Activated naive CD4-positive, alpha-beta T cell treated with anti-CD3 and anti-CD28 coated beads for 36 hours (primary cell): ENCODE data around the gene CST4. TPM values are rescaled to one million over a fixed set of nuclear protein-coding genes. Genes with fewer than 3 reads are reported as not detected.
"Not testable (repeated sequence)": the region's sequence is repeated elsewhere in the genome, so short reads cannot be mapped to it uniquely, and the experiment has no call there.

Source experiments
- CTCF ChIA-PET: fragments of 350-600 bp; sonication (Branson Sonifier 250); formaldehyde crosslinking; loops from one replicate; lab custom pipeline; 2021; ENCODE audit warnings: antibody characterized with exemption; lab: Charles Lee
- DNase-seq: peaks from one replicate; pipeline ENCODE4 v3.0.0-alpha.2; 2020
- H3K27ac Mint-ChIP-seq: one replicate; pipeline ENCODE4 v1.8.0; 2021; ENCODE audit warnings: mild to moderate bottlenecking, mixed read lengths
- H3K27me3 Mint-ChIP-seq: one replicate; pipeline ENCODE4 v1.8.0; 2021; ENCODE audit warnings: low read depth, mixed read lengths
- H3K36me3 Mint-ChIP-seq: one replicate; pipeline ENCODE4 v1.8.0; 2021; ENCODE audit warnings: low read depth, mixed read lengths
- H3K4me1 Mint-ChIP-seq: one replicate; pipeline ENCODE4 v1.8.0; 2021; ENCODE audit warnings: low read depth, mixed read lengths
- H3K4me3 Mint-ChIP-seq: one replicate; pipeline ENCODE4 v1.8.0; 2021; ENCODE audit warnings: mild to moderate bottlenecking, moderate library complexity, mixed read lengths
- H3K9me3 Mint-ChIP-seq: one replicate; pipeline ENCODE4 v1.8.0; 2021; ENCODE audit warnings: mixed read lengths
- intact Hi-C: fragments of 100-400 bp; cut with micrococcal nuclease; formaldehyde crosslinking; loops from one replicate; pipeline ENCODE4 v1.15.1; 2023
- total RNA-seq, 2 experiments: library from RNA; stranded (reverse); gene quantifications; one replicate each; pipeline ENCODE4 v1.2.3, GENCODE V29; 2021

CST4 gene
- total RNA-seq, result not detected

- H3K4me1 Mint-ChIP-seq, DNase-seq, CTCF ChIA-PET, intact Hi-C loops, H3K4me3 Mint-ChIP-seq, H3K36me3 Mint-ChIP-seq, H3K9me3 Mint-ChIP-seq, H3K27ac Mint-ChIP-seq, H3K27me3 Mint-ChIP-seq: not testable (repeated sequence)
Measured at GRCh38 chr20:23688684-23689398, at the start of gene CST4. Gene CST4 (minus strand): TSS chr20:23689038. CDS start chr20:23688969, 69 bp downstream.

- CTCF ChIA-PET, H3K4me3 Mint-ChIP-seq, H3K4me1 Mint-ChIP-seq, H3K27ac Mint-ChIP-seq, DNase-seq, intact Hi-C loops, H3K9me3 Mint-ChIP-seq, H3K36me3 Mint-ChIP-seq: not testable (repeated sequence)
- peaks cover 20% of the 10 kb centered on the region for H3K27me3 Mint-ChIP-seq
Measured at GRCh38 chr20:23735391-23735790, 46.6 kb upstream of the CST4 start.

GRCh38 chr20:23734949-23735348 is 46.1 kb upstream of the CST4 start:
- H3K9me3 Mint-ChIP-seq, H3K4me1 Mint-ChIP-seq, H3K27ac Mint-ChIP-seq, CTCF ChIA-PET, DNase-seq, intact Hi-C loops, H3K36me3 Mint-ChIP-seq, H3K4me3 Mint-ChIP-seq: not testable (repeated sequence)
- peaks cover 20% of the 10 kb centered on the region for H3K27me3 Mint-ChIP-seq

- H3K9me3 Mint-ChIP-seq, H3K4me1 Mint-ChIP-seq, H3K4me3 Mint-ChIP-seq, CTCF ChIA-PET, H3K27ac Mint-ChIP-seq, H3K36me3 Mint-ChIP-seq, intact Hi-C loops, DNase-seq: not testable (repeated sequence)
- H3K27me3 Mint-ChIP-seq, result peaks cover 20% of the 10 kb centered on the region
Measured at GRCh38 chr20:23734440-23734839, 45.6 kb upstream of the CST4 start.

GRCh38 chr20:23727016-23727415 is 38.2 kb upstream of the CST4 start:
- Mint-ChIP-seq H3K27me3 (peaks cover 4% of the 10 kb centered on the region), H3K36me3 (no peaks in the 10 kb centered on the region), H3K9me3 (no peaks in the 10 kb centered on the region), H3K4me3 (no peak overlapping the region), H3K27ac (no peak overlapping the region), H3K4me1 (no peaks in the 10 kb centered on the region)
- DNase-seq, result no peak
- intact Hi-C loops, result no loop called here
- CTCF ChIA-PET, result interaction anchor here (0.7 kb wide), 1 partner anchor 14 kb away, joined by 3 read pairs; no protein-coding TSS in a partner anchor

GRCh38 chr20:23725102-23725501 is 36.3 kb upstream of the CST4 start:
- Mint-ChIP-seq H3K36me3 (no peaks in the 10 kb centered on the region), H3K27ac (no peak overlapping the region), H3K4me1 (no peaks in the 10 kb centered on the region), H3K9me3 (no peaks in the 10 kb centered on the region), H3K4me3 (no peak overlapping the region), H3K27me3 (peaks cover 6% of the 10 kb centered on the region)
- no peak for DNase-seq
- CTCF ChIA-PET, result no interaction called here
- intact Hi-C loops, result no loop called here

GRCh38 chr20:23723659-23724307 is 34.9 kb upstream of the CST4 start:
- peak; percentile 52 for DNase-seq
- H3K4me1 Mint-ChIP-seq, H3K27ac Mint-ChIP-seq, H3K9me3 Mint-ChIP-seq, H3K4me3 Mint-ChIP-seq, H3K36me3 Mint-ChIP-seq, H3K27me3 Mint-ChIP-seq, CTCF ChIA-PET, intact Hi-C loops: not testable (repeated sequence)

GRCh38 chr20:23722851-23723250 is 34.0 kb upstream of the CST4 start:
- CTCF ChIA-PET, H3K27me3 Mint-ChIP-seq, H3K4me3 Mint-ChIP-seq, H3K36me3 Mint-ChIP-seq, H3K4me1 Mint-ChIP-seq, H3K27ac Mint-ChIP-seq, intact Hi-C loops, DNase-seq, H3K9me3 Mint-ChIP-seq: not testable (repeated sequence)

- CTCF ChIA-PET, result no interaction called here
- Mint-ChIP-seq H3K4me3 (no peak overlapping the region), H3K27ac (no peak overlapping the region), H3K36me3 (no peaks in the 10 kb centered on the region), H3K9me3 (no peaks in the 10 kb centered on the region), H3K4me1 (no peaks in the 10 kb centered on the region), H3K27me3 (peaks cover 8% of the 10 kb centered on the region)
- DNase-seq, result no peak
- intact Hi-C loops, result no loop called here
Measured at GRCh38 chr20:23721962-23722361, 33.1 kb upstream of the CST4 start.

- not testable (repeated sequence) for H3K4me3 Mint-ChIP-seq
Measured at GRCh38 chr20:23719351-23719750, 30.5 kb upstream of the CST4 start.

GRCh38 chr20:23711778-23712177 is 22.9 kb upstream of the CST4 start:
- CTCF ChIA-PET, DNase-seq, H3K27me3 Mint-ChIP-seq, H3K36me3 Mint-ChIP-seq, H3K9me3 Mint-ChIP-seq, intact Hi-C loops, H3K4me3 Mint-ChIP-seq, H3K27ac Mint-ChIP-seq, H3K4me1 Mint-ChIP-seq: not testable (repeated sequence)

More at GRCh38 chr20:23719351-23719750, 30.5 kb upstream of the CST4 start:
- DNase-seq, H3K36me3 Mint-ChIP-seq, H3K4me1 Mint-ChIP-seq, H3K9me3 Mint-ChIP-seq, H3K27ac Mint-ChIP-seq, intact Hi-C loops, CTCF ChIA-PET: not testable (repeated sequence)
- peaks cover 11% of the 10 kb centered on the region for H3K27me3 Mint-ChIP-seq

GRCh38 chr20:23710771-23711170 is 21.9 kb upstream of the CST4 start:
- H3K27me3 Mint-ChIP-seq, result no peaks in the 10 kb centered on the region
- H3K4me3 Mint-ChIP-seq, result no peak overlapping the region
- no peaks in the 10 kb centered on the region for H3K4me1 Mint-ChIP-seq
- no peaks in the 10 kb centered on the region for H3K36me3 Mint-ChIP-seq
- CTCF ChIA-PET, result no interaction called here
- DNase-seq, result no peak
- H3K27ac Mint-ChIP-seq, result no peak overlapping the region
- intact Hi-C loops, result no loop called here
- H3K9me3 Mint-ChIP-seq, result no peaks in the 10 kb centered on the region

GRCh38 chr20:23705895-23706294 is 17.1 kb upstream of the CST4 start:
- CTCF ChIA-PET, result interaction anchor here (0.5 kb wide), 1 partner anchor 184 kb away, joined by 3 read pairs; no protein-coding TSS in a partner anchor
- no peaks in the 10 kb centered on the region for H3K36me3 Mint-ChIP-seq
- H3K9me3 Mint-ChIP-seq, result no peaks in the 10 kb centered on the region
- DNase-seq, result no peak
- no peak overlapping the region for H3K27ac Mint-ChIP-seq
- H3K4me3 Mint-ChIP-seq, result no peak overlapping the region
- no peaks in the 10 kb centered on the region for H3K4me1 Mint-ChIP-seq
- intact Hi-C loops, result no loop called here
- peaks cover 9% of the 10 kb centered on the region for H3K27me3 Mint-ChIP-seq
